Measurements from ENCODE around the gene NT5DC2.

The NT5DC2 gene

DNA sequence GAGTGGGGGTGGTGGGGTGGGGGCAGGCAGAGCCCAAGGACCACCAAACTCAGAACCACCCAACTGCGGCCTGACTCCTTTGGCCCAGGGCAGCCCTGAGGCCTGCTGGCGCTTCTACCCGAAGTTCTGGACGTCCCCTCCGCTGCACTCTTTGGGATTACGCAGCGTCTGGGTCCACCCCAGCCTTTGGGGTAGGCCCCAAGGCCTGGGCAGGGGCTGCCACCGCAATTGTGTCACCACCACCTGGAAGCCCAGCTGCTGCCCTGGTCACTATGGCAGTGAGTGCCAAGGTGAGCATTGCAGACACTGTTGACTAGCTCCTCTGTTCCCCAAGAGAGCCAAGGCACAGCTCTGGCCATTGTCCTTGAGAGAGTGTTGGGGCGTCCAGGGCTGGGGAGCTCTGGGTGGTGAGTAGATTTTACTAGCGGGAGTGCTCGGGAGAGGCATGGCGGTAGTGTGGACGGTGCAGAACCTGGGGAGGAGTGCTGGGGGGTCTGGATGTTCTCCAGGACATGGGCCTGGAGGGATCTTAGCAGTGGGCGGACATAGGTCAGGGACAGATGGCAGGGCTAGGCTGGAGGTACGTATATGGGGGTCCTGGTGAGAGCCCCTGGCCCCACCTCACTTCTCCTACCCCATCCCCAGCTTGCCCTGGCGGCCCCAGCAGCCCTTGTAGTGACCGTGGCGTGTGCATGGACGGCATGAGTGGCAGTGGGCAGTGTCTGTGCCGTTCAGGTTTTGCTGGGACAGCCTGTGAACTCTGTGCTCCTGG is 12.8 kb downstream of the NT5DC2 start:
- Histone ChIP-seq H3K27me3 (replicated peaks in 2 of 5; ENCODE audit: control insufficient read depth in 4 of 5, insufficient read depth in 5 of 5, low read length in 4 of 5) (no peaks in the 10 kb centered on the region), H3K4me3 (ENCODE audit: control insufficient read depth in 1 of 7, extremely low read depth in 1 of 7, insufficient read depth in 4 of 7, low read depth in 2 of 7, low read length in 6 of 7) (no peak overlapping the region), H3K27ac (ENCODE audit: insufficient read depth in 1 of 2, low read depth in 1 of 2, low read length in 2 of 2, poor library complexity in 1 of 2, severe bottlenecking in 2 of 2) (no peak overlapping the region), H3K36me3 (ENCODE audit: control insufficient read depth in 4 of 4, insufficient read depth in 4 of 4, low read length in 3 of 4) (peaks cover 8 to 96% (median 16%) of the 10 kb centered on the region in 4 experiments), H3K9me3 (ENCODE audit: control extremely low read depth in 1 of 5, control insufficient read depth in 4 of 5, insufficient read depth in 2 of 5, low read depth in 1 of 5, low read length in 4 of 5) (no peaks in the 10 kb centered on the region), H3K4me1 (ENCODE audit: control extremely low read depth in 1 of 4, control insufficient read depth in 4 of 4, insufficient read depth in 4 of 4, low read length in 3 of 4) (no peaks in the 10 kb centered on the region)
- ChIA-PET POLR2A (no interaction called here), CTCF (interaction anchor here (1.0 kb wide), 1 partner anchor 49 kb away, joined by 3 read pairs; no protein-coding TSS in a partner anchor)
- 95% methylated on average over 18 of the region's 20 CpGs for WGBS (ENCODE audit: insufficient coverage)
- DNase-seq, result no peak

- ChIA-PET CTCF (no interaction called here), POLR2A (no interaction called here)
- Histone ChIP-seq H3K4me1 (ENCODE audit: control extremely low read depth in 1 of 4, control insufficient read depth in 4 of 4, insufficient read depth in 4 of 4, low read length in 3 of 4) (no peaks in the 10 kb centered on the region), H3K36me3 (ENCODE audit: control insufficient read depth in 4 of 4, insufficient read depth in 4 of 4, low read length in 3 of 4) (peaks cover 5 to 96% (median 13%) of the 10 kb centered on the region in 4 experiments), H3K9me3 (ENCODE audit: control extremely low read depth in 1 of 5, control insufficient read depth in 4 of 5, insufficient read depth in 2 of 5, low read depth in 1 of 5, low read length in 4 of 5) (no peaks in the 10 kb centered on the region), H3K4me3 (ENCODE audit: control insufficient read depth in 1 of 7, extremely low read depth in 1 of 7, insufficient read depth in 4 of 7, low read depth in 2 of 7, low read length in 6 of 7) (no peak overlapping the region), H3K27ac (ENCODE audit: insufficient read depth in 1 of 2, low read depth in 1 of 2, low read length in 2 of 2, poor library complexity in 1 of 2, severe bottlenecking in 2 of 2) (no peak overlapping the region), H3K27me3 (replicated peaks in 2 of 5; ENCODE audit: control insufficient read depth in 4 of 5, insufficient read depth in 5 of 5, low read length in 4 of 5) (no peaks in the 10 kb centered on the region)
- 97% methylated on average over 9 of the region's 14 CpGs for WGBS (ENCODE audit: insufficient coverage)
- no peak for DNase-seq
Observed at GRCh38 chr3:52520141-52520667, 13.5 kb downstream of the NT5DC2 start.

DNA sequence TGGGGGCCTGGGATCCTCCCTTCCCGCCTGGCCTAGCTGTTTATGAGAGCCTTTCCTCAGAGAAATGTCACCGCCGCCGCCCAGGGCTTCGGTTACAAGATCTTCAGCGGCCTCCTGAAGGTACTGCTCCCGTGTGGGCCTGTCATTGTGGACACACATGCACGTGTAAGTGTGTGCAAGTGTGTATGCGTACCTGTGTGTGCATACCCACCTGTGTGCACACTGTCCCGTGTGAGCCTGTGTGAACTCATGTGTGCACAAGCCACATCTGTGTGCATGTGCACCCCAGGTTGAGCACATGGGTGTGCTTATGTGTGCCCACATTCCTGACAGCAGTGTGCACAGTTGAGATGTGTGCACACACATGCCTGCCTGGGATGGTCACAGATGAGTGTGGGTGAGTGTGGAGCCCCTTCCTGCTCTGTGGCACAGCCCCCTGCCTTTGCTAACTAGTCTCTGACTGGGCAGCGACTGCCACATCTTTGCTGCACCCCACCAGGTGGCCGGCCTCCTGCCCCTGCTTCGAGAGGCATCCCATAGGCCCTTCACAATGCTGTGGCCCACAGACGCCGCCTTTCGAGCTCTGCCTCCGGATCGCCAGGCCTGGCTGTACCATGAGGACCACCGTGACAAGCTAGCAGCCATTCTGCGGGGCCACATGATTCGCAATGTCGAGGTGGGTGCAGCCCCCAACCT is 14.1 kb downstream of the NT5DC2 start:
- Histone ChIP-seq H3K27me3 (replicated peaks in 2 of 5; ENCODE audit: control insufficient read depth in 4 of 5, insufficient read depth in 5 of 5, low read length in 4 of 5) (no peaks in the 10 kb centered on the region), H3K27ac (ENCODE audit: insufficient read depth in 1 of 2, low read depth in 1 of 2, low read length in 2 of 2, poor library complexity in 1 of 2, severe bottlenecking in 2 of 2) (no peak overlapping the region), H3K4me1 (ENCODE audit: control extremely low read depth in 1 of 4, control insufficient read depth in 4 of 4, insufficient read depth in 4 of 4, low read length in 3 of 4) (no peaks in the 10 kb centered on the region), H3K36me3 (ENCODE audit: control insufficient read depth in 4 of 4, insufficient read depth in 4 of 4, low read length in 3 of 4) (peaks cover 4 to 97% (median 11%) of the 10 kb centered on the region in 4 experiments), H3K4me3 (ENCODE audit: control insufficient read depth in 1 of 7, extremely low read depth in 1 of 7, insufficient read depth in 4 of 7, low read depth in 2 of 7, low read length in 6 of 7) (no peak overlapping the region), H3K9me3 (ENCODE audit: control extremely low read depth in 1 of 5, control insufficient read depth in 4 of 5, insufficient read depth in 2 of 5, low read depth in 1 of 5, low read length in 4 of 5) (no peaks in the 10 kb centered on the region)
- WGBS (ENCODE audit: insufficient coverage), result 97% methylated on average over 22 of the region's 22 CpGs
- DNase-seq, result no peak
- ChIA-PET POLR2A (interaction anchor here (0.6 kb wide), 1 partner anchor 999 kb away, joined by 3 read pairs; no protein-coding TSS in a partner anchor), CTCF (interaction anchor here (1.5 kb wide), 1 partner anchor 20 kb away, joined by 4 read pairs; no protein-coding TSS in a partner anchor)

DNA sequence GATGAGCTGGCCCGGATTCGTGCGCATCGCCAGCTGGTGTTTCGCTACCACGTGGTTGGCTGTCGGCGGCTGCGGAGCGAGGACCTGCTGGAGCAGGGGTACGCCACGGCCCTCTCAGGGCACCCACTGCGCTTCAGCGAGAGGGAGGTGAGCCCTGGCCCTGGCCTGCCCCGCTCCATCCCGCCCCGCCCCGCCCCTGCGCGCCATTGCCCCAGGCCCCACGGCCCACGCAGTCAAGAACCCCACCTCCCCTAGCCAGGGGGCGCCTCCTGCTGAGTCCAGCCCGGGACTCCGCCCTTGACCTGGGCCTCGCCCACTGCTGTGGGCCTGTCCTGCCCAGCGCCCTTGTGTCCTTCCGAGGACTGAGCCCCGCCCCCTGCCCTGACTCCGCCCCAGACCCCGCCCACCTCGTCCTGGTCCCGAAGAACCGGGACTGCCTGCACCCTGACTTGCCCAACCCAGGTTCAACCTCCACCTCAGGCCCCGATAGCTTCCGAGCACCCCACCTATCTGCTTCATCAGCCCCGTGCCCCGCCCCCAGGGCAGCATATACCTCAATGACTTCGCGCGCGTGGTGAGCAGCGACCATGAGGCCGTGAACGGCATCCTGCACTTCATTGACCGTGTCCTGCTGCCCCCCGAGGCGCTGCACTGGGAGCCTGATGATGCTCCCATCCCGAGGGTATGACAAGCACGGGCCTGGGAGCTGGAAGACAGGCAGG is 14.8 kb downstream of the NT5DC2 start:
- peaks cover 0 to 97% (median 4%) of the 10 kb centered on the region in 4 experiments for H3K36me3 ChIP-seq (ENCODE audit: control insufficient read depth in 4 of 4, insufficient read depth in 4 of 4, low read length in 3 of 4)
- CTCF ChIA-PET, result interaction anchor here (1.5 to 2.0 kb wide), 2 partner anchors 20 to 23 kb away, joined by 4 to 5 read pairs; partner anchors contain the start of gene STAB1
- DNase-seq, result no peak
- WGBS (ENCODE audit: insufficient coverage), result 95% methylated on average over 37 of the region's 50 CpGs
- H3K27ac ChIP-seq (ENCODE audit: insufficient read depth in 1 of 2, low read depth in 1 of 2, low read length in 2 of 2, poor library complexity in 1 of 2, severe bottlenecking in 2 of 2), result no peak overlapping the region
- no peaks in the 10 kb centered on the region for H3K4me1 ChIP-seq (ENCODE audit: control extremely low read depth in 1 of 4, control insufficient read depth in 4 of 4, insufficient read depth in 4 of 4, low read length in 3 of 4)
- H3K27me3 ChIP-seq (replicated peaks in 2 of 5; ENCODE audit: control insufficient read depth in 4 of 5, insufficient read depth in 5 of 5, low read length in 4 of 5), result no peaks in the 10 kb centered on the region
- POLR2A ChIA-PET, result interaction anchor here (0.6 kb wide), 1 partner anchor 1000 kb away, joined by 3 read pairs; no protein-coding TSS in a partner anchor
- H3K9me3 ChIP-seq (ENCODE audit: control extremely low read depth in 1 of 5, control insufficient read depth in 4 of 5, insufficient read depth in 2 of 5, low read depth in 1 of 5, low read length in 4 of 5), result no peaks in the 10 kb centered on the region
- no peak overlapping the region for H3K4me3 ChIP-seq (ENCODE audit: control insufficient read depth in 1 of 7, extremely low read depth in 1 of 7, insufficient read depth in 4 of 7, low read depth in 2 of 7, low read length in 6 of 7)

GRCh38 chr3:52517796-52518722 is 15.6 kb downstream of the NT5DC2 start:
- ChIA-PET POLR2A (no interaction called here), CTCF (interaction anchor here (0.8 to 2.0 kb wide), 4 partner anchors 19 to 72 kb away, joined by 3 to 5 read pairs (median 4); partner anchors contain the start of genes STAB1 and UQCC5)
- Histone ChIP-seq H3K27ac (ENCODE audit: insufficient read depth in 1 of 2, low read depth in 1 of 2, low read length in 2 of 2, poor library complexity in 1 of 2, severe bottlenecking in 2 of 2) (no peak overlapping the region), H3K9me3 (ENCODE audit: control extremely low read depth in 1 of 5, control insufficient read depth in 4 of 5, insufficient read depth in 2 of 5, low read depth in 1 of 5, low read length in 4 of 5) (no peaks in the 10 kb centered on the region), H3K4me3 (ENCODE audit: control insufficient read depth in 1 of 7, extremely low read depth in 1 of 7, insufficient read depth in 4 of 7, low read depth in 2 of 7, low read length in 6 of 7) (no peak overlapping the region), H3K36me3 (ENCODE audit: control insufficient read depth in 4 of 4, insufficient read depth in 4 of 4, low read length in 3 of 4) (peaks cover 0 to 97% (median 2%) of the 10 kb centered on the region in 4 experiments), H3K27me3 (replicated peaks in 2 of 5; ENCODE audit: control insufficient read depth in 4 of 5, insufficient read depth in 5 of 5, low read length in 4 of 5) (no peaks in the 10 kb centered on the region), H3K4me1 (ENCODE audit: control extremely low read depth in 1 of 4, control insufficient read depth in 4 of 4, insufficient read depth in 4 of 4, low read length in 3 of 4) (no peaks in the 10 kb centered on the region)
- WGBS (ENCODE audit: insufficient coverage), result 98% methylated on average over 24 of the region's 25 CpGs
- no peak for DNase-seq

DNA sequence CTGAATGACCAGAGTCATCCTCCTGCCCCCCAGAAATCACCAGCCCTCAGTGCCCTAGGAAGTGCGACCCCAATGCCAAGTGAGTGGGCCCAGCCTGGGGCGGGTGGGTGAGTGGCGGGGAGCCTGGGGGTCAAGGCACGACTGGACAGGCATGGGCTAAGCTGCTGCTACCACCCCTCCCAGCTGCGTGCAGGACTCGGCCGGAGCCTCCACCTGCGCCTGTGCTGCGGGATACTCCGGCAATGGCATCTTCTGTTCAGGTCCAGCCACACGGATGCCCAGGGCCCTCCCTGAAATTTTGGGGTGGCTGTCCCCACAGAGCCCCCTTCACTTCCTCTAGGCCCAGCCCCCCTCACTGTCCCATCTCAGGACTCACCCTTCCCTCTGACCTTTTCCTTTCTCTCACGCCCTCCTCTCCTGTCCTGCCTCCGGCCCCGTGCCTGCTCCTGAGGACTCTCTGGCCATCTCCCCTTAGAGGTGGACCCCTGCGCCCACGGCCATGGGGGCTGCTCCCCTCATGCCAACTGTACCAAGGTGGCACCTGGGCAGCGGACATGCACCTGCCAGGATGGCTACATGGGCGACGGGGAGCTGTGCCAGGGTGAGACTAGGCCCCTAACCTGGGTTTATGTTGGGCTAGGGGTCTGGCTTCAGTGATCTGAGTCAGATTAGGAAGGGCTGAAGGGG is 17.0 kb downstream of the NT5DC2 start:
- 100% methylated on average over 17 of the region's 19 CpGs for WGBS (ENCODE audit: insufficient coverage)
- ChIA-PET CTCF (interaction anchor here (0.7 kb wide), 1 partner anchor 105 kb away, joined by 3 read pairs; no protein-coding TSS in a partner anchor), POLR2A (interaction anchor here (0.6 kb wide), 1 partner anchor 18 kb away, joined by 3 read pairs; no protein-coding TSS in a partner anchor)
- H3K4me3 ChIP-seq (ENCODE audit: control insufficient read depth in 1 of 7, extremely low read depth in 1 of 7, insufficient read depth in 4 of 7, low read depth in 2 of 7, low read length in 6 of 7), result no peak overlapping the region
- H3K36me3 ChIP-seq (ENCODE audit: control insufficient read depth in 4 of 4, insufficient read depth in 4 of 4, low read length in 3 of 4), result peaks cover 0 to 97% (median 1%) of the 10 kb centered on the region in 4 experiments
- H3K27me3 ChIP-seq (replicated peaks in 2 of 5; ENCODE audit: control insufficient read depth in 4 of 5, insufficient read depth in 5 of 5, low read length in 4 of 5), result no peaks in the 10 kb centered on the region
- no peak for DNase-seq
- H3K4me1 ChIP-seq (ENCODE audit: control extremely low read depth in 1 of 4, control insufficient read depth in 4 of 4, insufficient read depth in 4 of 4, low read length in 3 of 4), result no peaks in the 10 kb centered on the region
- no peaks in the 10 kb centered on the region for H3K9me3 ChIP-seq (ENCODE audit: control extremely low read depth in 1 of 5, control insufficient read depth in 4 of 5, insufficient read depth in 2 of 5, low read depth in 1 of 5, low read length in 4 of 5)
- H3K27ac ChIP-seq (ENCODE audit: insufficient read depth in 1 of 2, low read depth in 1 of 2, low read length in 2 of 2, poor library complexity in 1 of 2, severe bottlenecking in 2 of 2), result no peak overlapping the region

Data from common myeloid progenitor, CD34-positive (primary cell).